DOHH2 (cell line): ENCODE data around the gene OXCT2.

Source experiments
- CTCF ChIP-seq: fragments of 200-600 bp; sonication (generic); IDR thresholded peaks from one replicate; pipeline ENCODE4 v1.5.1; 2014; ENCODE audit warnings: antibody characterized with exemption, mild to moderate bottlenecking, low read depth, low read length; ENCODE audit not compliant: poor library complexity, severe bottlenecking
- EZH2phosphoT487 ChIP-seq: fragments of 200-600 bp; sonication (generic); IDR thresholded peaks from 2 replicates; pipeline ENCODE4 v1.6.1; 2017; ENCODE audit warnings: borderline replicate concordance, mild to moderate bottlenecking, antibody characterized with exemption, low read length, moderate library complexity, mixed read lengths

- TF ChIP-seq EZH2phosphoT487, result no peak
- TF ChIP-seq CTCF, result no peak
Observed at GRCh38 chr1:39781349-39781715, 10.2 kb upstream of the OXCT2 start.
